GM10847 (cell line): ENCODE measurements around the gene AHRR.

ENCODE experiments used
- POLR2A ChIP-seq: IDR thresholded peaks from 2 replicates; pipeline ENCODE4 v1.6.1; 2011; ENCODE audit not compliant: insufficient read length; ENCODE audit errors: extremely low read depth

The AHRR gene

GRCh38 chr5:370959-371810 is 49.7 kb downstream of the AHRR start:
- no peak for TF ChIP-seq POLR2A

- TF ChIP-seq POLR2A = no peak
Observed at GRCh38 chr5:371811-372555, 50.5 kb downstream of the AHRR start.

- TF ChIP-seq POLR2A = no peak
Observed at GRCh38 chr5:372556-372995, 51.1 kb downstream of the AHRR start.

- TF ChIP-seq POLR2A = no peak
Observed at GRCh38 chr5:372996-373709, 51.6 kb downstream of the AHRR start.

- TF ChIP-seq POLR2A = peak; percentile 30
Observed at GRCh38 chr5:373710-374602, 52.4 kb downstream of the AHRR start.

- TF ChIP-seq POLR2A = no peak
Observed at GRCh38 chr5:374631-375335, 53.3 kb downstream of the AHRR start.

GRCh38 chr5:375336-375920 is 53.9 kb downstream of the AHRR start:
- TF ChIP-seq POLR2A = no peak

- no peak for TF ChIP-seq POLR2A
Observed at GRCh38 chr5:375921-376798, 54.6 kb downstream of the AHRR start.

GRCh38 chr5:376799-377325 is 55.3 kb downstream of the AHRR start:
- no peak for TF ChIP-seq POLR2A

- TF ChIP-seq POLR2A = no peak
Observed at GRCh38 chr5:377326-377981, 55.9 kb downstream of the AHRR start.

GRCh38 chr5:378301-378891 is 56.9 kb downstream of the AHRR start:
- no peak for TF ChIP-seq POLR2A

- no peak for TF ChIP-seq POLR2A
Observed at GRCh38 chr5:378976-379742, 57.6 kb downstream of the AHRR start.
